ENCODE results near the gene NOL9. TPM values are rescaled to one million over a fixed set of nuclear protein-coding genes. Genes with fewer than 3 reads are reported as not detected.

NOL9 gene
- total RNA-seq, 1 donor from 2014 or later = 58.5 TPM

DNA sequence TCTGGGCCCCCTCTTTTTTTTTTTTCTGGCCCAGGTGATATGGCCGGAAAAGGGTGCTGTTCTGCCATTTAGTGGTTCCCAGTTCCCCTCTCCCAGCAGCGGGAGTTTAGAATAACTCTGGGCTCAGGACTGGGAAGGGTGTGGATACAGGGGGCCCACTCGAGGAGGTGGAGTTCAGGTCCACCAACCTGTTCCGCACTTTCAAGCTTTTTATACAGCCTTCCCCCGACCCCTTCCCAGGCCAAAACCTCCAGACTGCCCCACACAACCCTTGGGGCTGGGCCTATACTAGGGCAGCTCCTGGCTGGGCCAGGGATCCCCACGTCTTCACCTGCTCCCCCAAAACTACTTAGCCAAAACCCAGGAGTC lies 63.2 kb downstream of the NOL9 start:
- intact Hi-C loops (cut with micrococcal nuclease) = loop anchor here (5.0 kb wide), 1 partner anchor 69 kb away; the partner anchor contains the start of gene ESPN

DNA sequence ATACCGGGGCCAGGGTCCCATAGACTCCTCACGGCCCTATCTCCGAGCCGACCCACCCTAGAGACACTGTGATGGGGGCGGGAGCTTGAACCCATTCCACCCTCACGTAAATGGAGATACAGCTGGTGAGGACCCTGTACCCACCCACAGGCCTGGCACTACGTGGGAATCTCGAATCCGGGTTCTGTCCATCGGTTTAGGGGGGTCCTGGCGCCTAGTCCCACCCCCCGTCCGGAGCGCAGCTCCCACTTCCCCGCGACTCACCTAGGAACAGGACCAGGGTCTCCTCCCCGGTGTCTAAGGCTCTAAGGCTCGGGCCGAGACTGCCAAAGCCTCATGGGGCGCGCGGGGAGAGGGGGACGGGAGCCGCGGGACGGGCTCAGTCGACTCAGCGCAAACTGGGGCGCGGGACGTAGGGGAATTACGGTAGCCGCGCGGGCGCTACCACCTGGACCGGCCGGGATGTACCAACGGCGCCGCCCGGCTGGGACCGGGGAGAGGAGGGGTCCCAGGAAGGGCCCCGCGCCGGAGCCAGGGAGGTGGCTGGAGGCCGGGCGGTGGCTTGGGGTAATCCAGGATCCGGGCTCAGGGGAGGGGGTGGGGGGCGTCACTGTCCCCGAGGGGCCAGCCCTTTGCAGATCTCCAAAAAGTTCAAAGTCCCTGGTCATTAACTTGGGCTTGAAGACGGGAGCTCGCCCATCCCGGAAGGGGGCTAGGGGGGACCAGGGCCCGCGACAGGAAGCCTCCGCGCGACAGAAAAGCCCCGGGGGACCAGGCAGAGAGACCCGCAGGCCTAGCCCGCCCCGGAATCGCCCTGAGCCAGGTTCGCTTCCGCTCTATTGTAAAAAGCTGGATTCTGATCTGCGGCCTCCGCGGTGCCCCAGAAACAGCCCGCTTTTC lies 63.9 kb downstream of the NOL9 start:
- intact Hi-C loops (cut with micrococcal nuclease) = loop anchor here (5.0 kb wide), 1 partner anchor 68 kb away; the partner anchor contains the start of gene ESPN

DNA sequence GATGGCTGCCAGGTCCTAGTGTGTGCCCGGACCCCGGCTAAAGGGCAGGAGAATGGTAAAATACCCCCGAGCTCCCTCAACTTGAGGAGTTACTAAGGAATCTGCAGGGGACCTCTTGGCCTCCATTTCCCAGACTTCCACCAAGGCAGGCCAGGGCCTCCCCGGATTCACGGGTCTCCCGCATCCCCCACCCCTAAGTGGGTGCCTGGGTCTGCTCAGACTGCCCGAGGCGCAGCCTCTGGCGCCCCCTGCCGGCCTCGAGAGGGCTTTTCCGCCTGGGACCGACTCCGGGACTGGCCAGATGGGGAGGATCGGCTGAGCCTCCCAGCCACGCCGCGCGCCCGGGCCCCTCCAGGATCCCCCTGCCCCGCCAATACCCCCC lies 64.5 kb downstream of the NOL9 start:
- intact Hi-C loops (cut with micrococcal nuclease) = loop anchor here (5.0 kb wide), 1 partner anchor 67 kb away; the partner anchor contains the start of gene ESPN

DNA sequence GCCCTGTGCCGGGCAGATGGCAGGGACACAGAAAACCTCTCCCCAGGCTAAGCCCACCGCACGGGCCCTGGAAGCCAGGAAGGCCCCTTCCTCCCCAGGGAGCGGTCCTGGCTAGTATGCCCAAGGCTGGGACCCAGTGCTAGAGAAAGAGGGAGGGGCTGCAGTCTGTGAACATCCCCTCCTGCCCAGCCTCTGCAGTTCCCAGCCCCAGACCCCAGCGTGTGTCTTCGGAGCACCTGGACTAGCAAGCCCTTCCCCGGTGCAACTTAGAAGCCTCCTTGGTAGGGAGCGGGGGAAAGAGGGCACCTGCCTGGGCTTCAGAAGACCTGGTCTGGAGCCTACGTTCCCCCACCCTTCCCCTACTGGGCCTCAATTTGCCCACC lies 64.9 kb downstream of the NOL9 start:
- intact Hi-C loops (cut with micrococcal nuclease) = no loop called here

DNA sequence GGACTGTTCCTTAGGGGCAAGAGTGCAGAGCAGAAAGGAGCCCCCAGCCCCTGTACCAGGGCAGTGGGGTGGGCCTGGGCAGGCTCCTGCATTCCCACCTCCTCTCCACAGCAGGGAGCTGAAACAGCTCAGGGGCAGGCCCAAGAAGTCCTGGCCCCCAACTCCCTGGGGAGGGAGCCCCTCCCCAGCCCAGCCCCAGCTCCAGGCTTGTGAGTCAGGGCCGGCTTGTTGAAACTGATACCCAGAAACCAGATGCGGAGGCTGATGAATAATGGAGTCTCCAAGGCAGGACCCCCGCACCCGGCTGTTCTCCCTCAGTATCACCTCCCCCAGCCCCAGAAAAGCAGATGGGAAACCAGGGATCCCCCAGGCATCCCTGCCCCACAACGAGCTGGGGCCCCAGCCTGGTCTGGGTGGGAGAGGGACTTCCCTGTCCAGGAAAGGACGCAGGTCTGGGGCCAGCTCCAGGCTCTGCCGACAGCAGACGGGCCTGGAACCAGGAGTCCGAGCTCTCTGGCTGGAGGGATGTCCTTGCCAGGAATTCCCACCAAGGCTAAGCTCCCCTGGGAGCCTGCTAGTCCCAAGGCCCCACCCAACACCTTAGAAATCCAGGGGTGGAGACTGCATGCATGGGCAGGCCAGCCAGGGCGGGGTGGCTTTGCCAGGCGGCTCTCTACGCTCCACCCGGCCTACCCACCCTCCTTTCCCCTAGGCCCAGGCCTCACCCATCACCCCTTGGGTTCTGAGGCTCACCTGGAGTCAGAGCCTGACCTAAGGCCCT lies 65.5 kb downstream of the NOL9 start:
- intact Hi-C loops (cut with micrococcal nuclease) = no loop called here

DNA sequence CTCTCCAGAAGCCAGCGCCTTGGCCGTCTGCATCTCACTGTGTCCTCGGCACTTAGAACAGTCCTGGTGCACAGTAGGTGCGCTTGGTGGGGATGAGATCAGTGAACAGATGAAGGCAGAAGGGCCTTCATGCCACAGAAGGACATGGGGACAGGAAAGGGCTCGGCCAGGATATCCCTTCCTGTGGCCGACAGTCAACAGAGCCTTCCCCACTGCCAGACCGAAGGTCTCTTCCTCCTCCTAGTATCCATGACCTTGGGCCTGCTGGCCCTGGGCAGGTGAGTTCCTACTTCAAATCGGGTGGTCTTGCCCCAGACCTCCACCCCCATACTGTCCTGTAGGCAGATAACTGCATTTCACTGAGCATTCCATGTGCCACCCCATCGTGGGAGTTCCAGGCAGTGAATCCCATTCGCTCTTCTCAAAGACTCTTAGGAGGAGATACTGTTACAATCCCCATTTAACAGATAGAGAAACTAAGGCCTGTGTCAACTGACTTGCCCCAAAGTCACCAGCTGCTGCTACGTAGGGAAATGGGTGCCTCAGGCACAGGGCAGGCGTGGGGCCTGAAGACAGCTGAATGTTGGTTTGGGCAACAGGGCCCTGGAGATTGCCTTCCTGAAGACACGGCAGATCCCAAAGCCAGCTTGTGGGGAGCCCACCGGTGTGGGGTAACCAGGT lies 66.4 kb downstream of the NOL9 start:
- intact Hi-C loops (cut with micrococcal nuclease) = no loop called here

DNA sequence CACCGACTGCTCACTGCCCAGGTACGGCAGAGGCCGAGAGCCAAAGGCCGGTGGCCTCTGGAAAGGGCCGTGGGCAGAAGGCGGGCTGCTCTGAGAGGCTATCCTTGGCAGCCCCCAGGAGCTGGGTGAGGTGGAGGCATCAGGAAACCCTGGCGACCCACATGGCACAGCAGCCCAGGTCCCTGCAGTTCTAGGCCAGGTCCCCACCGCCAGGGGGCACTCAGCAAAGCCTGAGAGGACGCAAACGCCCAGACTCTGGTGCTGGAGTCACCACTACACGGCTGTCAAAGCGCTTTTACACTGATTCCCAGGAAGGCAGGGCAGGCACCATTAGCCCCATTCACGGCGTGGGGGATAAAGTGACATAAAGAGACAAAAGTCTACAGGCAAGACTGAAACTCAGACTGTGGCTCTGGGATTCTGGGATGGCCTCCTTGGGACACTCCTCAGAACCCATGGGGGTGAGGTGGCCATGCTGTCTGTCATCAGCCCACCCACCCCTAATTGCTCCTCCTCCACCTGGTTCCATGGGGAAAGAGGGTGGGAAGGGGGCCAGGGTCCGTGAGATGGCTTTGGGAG lies 67.8 kb downstream of the NOL9 start:
- intact Hi-C loops (cut with micrococcal nuclease) = loop anchor here (1.0 kb wide), 2 partner anchors 68 to 160 kb away; partner anchors contain the start of gene NOL9

DNA sequence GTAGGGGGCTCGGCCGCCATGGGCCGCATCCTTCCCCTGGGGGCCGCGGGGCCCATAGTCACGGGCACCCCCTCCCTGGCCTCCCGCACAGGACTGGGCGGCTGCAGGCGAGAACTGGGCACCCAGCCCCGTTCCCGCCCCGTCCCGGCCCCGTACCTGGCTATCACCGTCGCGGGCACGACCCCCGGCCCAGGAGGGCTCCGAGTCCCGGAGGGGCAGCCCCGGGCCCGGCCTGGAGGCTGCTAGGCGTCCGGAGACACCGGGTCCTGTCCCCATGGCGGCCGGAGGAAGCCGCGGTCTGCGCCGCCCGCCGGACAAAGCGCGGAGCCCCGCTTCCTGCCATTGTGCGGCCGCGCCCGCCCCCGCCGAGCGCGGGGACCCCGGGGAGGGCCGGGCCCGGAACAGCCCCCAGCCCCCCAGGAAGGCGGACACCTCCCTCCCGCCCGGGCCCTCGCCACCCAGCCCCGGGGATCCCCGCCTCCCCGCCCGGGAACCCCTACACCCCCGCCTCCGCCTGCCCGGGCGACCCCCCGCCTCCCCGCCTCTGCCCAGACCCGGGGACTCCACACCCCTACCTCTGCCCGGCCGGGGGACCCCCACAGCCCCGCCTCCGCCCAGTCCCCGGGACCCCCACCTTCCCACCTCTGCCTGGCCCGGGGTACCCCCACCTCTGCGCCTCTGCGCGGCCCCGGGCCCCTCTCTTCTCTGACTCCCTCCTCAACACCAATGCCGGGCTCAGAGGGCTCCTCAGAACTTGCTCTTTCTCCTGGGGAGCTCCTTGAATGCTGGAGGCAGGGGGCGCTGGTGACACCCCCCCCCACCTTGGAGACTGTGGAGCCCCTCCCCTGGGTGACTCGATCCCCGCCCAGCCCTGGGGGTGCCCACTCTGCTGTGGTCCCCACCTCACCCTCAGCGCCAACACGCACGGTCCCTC lies 68.9 kb downstream of the NOL9 start:
- intact Hi-C loops (cut with micrococcal nuclease) = loop anchor here (1.0 kb wide), 2 partner anchors 69 to 161 kb away; partner anchors contain the start of gene NOL9

DNA sequence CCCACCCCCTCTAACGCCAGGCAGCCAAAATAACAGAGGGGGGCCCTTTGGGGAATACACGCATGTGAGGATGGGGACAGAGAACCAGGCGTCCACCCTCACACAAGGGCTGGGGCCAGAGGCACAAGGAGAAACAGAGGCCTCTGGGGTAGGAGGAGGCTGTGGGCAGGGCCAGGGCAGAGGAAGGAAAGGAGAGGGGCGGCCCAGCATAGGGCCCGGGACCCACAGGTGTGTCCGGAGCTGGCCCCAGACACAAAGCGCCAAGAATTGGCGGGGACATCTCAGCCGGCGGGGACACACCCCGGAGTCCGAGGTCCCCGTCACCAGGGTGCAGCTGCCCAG lies 69.5 kb downstream of the NOL9 start:
- intact Hi-C loops (cut with micrococcal nuclease) = no loop called here

DNA sequence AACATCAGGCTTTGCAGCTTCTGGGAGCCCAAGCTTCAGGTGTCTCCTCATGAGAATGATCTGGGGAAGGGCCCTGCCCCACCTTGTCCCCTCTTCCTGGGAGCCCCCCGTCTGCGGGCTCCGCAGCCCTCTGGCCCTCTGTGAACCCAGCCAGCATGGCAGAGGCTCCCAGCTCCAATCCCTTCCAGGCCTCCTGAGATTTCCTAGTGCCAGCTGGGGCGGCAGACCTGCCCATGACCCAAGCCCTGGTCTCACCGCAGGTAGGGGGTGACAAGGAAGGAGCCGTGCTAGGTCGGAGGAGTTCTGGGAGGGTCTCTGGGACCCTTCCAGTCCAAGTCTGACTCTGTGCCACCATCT lies 70.6 kb downstream of the NOL9 start:
- intact Hi-C loops (cut with micrococcal nuclease) = no loop called here

DNA sequence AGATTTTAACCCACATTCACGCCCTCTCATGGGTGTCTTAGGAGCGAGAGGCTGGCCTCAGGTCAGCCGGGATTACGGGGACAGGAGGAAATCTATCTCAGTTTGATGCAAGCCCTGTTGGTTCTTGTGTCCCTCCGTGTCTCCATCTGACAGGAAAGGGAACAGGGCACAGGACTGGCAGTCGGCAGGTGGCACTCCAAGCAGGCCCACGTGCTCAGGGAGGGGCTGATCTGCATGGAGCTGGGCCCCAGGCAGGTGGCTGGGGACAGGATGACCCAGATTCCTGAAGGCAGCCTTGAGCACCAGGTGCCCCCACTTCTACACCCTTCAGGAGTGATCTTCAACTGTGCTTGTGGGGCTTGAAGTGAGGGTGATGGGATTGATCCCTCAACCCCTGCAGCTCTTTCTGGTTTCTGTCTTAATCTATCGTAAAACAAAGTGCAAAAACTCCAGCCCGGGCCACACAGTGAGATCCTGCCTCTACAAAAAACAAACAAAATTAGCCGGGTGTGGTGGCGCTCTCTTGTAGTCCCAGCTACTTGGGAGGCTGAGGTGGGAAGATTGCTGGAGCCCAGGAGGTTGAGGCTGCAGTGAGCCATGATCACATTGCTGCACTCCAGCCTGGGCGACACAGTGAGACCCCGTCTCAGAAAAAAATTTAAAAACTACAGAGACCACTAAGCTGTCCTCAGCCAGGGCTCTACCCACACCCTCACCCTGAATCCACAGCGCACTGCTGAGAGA lies 71.1 kb downstream of the NOL9 start:
- intact Hi-C loops (cut with micrococcal nuclease) = no loop called here

DNA sequence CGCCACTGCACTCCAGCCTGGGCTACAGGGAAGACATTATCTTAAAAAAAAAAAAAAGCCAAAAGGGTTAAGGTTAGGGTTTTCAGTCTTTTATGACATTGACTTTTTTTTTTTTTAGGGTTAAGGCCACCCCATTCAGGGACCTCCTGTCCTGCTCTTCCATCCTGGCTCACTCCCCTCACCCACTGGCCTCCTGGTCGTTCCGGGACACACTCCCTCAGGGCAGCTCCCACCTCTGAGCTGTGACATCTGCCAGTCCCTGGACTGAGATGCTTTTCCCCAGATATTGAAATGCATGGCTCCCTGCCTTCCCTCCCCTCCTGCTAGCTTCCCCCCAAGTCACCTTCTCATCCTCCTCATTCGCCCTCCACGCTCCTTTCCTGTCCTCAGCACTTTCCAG lies 72.5 kb downstream of the NOL9 start:
- intact Hi-C loops (cut with micrococcal nuclease) = no loop called here

DNA sequence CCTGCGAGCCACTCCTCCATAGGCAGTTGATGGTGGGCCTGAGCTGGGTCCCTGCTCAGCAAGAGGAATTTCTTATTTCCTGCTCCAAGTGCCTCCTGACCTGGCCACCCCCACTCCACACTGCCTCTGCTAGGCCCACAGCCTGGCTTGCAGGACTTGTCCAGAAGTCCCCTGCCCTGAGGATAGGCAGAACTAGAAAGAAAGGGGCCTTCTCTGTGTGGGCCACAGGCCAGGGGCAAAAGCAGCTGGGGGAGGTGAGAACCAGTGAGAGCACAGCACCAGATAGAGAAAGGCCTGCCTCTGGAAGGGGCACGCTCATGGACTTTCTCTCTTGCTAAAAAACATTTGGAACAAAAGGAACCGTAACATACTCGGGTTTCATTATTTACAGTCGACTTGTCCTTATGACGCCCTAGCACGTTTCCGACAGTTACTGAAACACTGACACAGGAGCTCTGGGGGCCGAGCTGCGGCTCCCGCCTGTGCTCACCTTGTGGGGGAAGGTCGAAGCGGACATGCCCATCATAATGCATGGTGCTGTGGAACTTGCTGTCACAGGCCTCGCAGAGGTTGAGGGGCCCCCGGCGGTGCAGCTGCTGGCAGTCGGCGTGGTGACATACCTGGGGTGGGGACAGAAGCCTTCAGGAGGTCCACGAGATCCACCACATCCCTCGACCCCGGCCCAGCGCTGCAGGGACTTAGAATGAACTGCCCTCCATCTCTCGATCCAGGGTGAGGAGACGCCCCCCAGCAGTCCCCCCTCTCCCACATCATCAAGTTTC lies 77.1 kb downstream of the NOL9 start:
- intact Hi-C loops (cut with micrococcal nuclease) = no loop called here

DNA sequence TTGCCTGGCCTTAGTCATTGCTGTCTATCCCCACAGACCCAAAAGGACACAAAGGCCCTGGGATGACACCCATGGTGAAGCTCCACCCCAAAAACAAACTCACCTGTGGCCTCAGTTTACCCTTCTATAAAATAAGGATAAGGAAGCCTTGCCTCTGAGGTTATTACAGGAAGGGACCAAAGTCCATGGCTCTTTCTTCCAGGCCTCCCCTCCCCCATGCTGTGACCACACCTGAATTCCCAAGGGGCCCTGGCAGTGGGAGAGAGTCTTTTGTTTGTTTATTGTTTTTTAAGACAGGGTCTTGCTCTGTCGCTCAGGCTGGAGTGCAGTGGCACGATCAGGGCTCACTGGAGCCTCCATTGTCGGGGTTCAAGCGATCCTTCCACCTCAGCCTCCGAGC lies 77.8 kb downstream of the NOL9 start:
- intact Hi-C loops (cut with micrococcal nuclease) = no loop called here

DNA sequence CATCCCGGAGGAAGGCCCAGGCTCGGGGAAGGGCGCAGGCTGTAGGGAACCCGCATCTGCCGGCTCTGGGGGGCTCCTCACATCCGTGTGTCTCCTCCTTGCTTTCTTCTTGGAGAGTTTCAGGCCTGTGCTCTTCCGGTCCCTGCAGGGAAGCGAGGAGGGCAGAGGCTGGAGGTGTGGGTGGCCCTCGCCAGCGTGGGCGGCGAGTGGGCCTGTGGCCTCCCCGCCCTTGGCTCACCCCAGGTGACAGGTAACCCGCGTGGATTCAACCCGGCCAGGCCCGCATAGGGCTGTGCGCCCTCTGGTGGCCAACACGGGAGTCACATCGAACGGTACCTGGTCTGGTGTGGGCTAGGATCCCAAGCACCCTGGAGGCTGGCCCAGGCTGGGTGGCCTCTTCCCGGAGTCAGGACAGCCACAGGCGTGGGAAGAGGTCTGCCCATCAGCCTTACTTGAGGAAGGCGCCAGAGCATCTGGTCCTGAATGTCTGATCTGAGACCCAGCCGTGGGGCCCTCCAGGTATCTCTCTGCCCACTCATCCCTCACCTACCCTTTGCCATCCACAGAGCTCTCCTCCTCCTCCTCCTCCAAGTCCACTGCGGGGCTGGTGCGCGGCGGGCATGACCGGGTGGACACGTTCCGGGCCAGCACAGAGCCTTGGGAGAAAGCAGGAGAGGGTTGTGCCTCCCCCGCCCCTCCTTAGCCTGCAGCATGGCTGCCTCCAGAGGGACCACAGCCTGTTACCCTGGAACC lies 78.8 kb downstream of the NOL9 start:
- intact Hi-C loops (cut with micrococcal nuclease) = loop anchor here (1.0 kb wide), 2 partner anchors 30 to 229 kb away; no protein-coding TSS in a partner anchor

DNA sequence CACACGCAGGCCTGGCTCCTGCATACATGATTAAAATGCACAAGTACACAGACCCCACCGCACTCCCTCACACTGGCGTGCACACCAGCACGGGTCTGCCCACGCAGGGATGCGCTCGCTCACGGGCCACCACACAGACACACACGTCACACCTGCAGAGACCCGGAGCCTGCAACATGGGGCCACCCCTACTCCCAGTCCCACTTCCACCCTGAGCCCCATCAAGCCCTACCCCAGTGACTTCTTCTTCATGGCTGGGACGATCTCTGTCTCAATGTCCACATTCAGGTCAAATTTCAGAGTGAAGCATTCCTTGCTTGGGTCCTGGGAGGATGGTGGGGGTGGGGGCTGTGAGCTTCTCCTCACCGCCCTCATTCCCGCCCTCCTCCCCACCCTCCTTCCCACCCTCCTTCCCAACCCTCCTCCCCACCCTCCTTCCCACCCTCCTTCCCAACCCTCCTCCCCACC lies 79.5 kb downstream of the NOL9 start:
- intact Hi-C loops (cut with micrococcal nuclease) = loop anchor here (1.0 kb wide), 2 partner anchors 30 to 229 kb away; no protein-coding TSS in a partner anchor

DNA sequence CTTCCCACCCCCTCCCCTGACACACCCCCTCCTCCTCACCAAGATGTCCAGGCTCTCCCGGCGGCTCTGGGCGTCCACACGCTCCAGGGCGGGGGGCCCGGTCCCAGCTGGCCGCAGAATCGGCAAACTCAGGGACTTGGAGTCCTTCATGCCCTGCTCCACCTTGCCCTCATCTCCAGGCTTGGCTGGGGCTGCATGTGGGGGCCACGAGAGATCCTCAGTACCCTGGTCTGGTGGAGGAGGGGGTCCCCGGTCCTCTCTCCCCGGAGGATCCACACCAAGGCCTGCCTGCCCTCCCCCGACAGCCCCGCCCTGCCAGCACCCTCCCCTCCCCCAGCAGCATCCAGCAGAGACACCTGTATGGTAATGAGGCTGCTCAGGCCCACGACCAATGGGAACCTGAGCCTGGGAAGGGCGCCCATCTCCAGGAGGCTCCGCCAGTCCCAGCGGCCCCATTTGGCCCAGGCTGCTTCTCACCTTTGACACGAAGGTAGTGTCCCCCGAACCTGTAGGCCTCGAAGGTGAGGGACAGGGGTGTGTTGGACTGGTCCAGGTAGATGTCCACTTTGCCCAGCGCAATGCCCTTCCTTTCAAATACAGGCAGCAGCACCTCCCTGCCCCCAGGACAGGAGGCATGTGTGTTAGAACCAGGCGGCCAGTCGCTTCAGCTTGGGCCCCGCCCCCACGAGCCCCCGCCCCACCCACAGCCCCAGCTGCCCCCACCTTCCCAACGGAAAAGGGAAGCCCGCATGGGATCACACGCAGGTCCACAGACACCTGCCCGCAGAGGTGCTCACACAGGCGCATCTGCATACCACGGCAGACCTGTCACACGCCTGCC lies 80.1 kb downstream of the NOL9 start:
- intact Hi-C loops (cut with micrococcal nuclease) = no loop called here

Data from T-helper 2 cell treated with Interferon-gamma antibody and Interleukin-4, amounts not matched to agents 100 ng/mL and 5 ng/mL, for 36 hours (primary cell).